Measurements from ENCODE around the gene STEAP2.

DNA sequence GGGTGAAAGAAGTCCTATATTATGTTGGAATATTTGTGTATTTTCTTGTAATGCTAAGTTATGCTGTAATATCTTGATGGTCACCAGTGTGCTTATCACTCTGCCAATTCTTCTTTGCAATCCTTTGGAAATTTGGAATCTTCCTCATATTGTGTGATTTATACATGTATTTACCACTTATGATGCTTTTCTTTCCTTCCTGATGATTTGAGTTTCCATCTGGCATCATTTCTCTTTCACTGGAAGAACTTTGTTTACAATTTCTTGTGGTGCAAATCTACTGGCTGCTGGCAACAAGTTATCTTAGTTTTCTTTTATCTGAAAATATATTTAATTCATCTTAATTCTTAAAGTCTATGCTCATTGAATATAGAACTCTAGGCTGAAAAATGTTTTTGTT is 62.6 kb downstream of the STEAP2 start:
- TF ChIP-seq, protein P1, sequence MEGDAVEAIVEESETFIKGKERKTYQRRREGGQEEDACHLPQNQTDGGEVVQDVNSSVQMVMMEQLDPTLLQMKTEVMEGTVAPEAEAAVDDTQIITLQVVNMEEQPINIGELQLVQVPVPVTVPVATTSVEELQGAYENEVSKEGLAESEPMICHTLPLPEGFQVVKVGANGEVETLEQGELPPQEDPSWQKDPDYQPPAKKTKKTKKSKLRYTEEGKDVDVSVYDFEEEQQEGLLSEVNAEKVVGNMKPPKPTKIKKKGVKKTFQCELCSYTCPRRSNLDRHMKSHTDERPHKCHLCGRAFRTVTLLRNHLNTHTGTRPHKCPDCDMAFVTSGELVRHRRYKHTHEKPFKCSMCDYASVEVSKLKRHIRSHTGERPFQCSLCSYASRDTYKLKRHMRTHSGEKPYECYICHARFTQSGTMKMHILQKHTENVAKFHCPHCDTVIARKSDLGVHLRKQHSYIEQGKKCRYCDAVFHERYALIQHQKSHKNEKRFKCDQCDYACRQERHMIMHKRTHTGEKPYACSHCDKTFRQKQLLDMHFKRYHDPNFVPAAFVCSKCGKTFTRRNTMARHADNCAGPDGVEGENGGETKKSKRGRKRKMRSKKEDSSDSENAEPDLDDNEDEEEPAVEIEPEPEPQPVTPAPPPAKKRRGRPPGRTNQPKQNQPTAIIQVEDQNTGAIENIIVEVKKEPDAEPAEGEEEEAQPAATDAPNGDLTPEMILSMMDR (IDR thresholded peaks at IDR 0.05 in 4 of 5, conservative IDR thresholded peaks at IDR 0.05 in 1 of 5), result no peak
- TF ChIP-seq POLR2A (IDR thresholded peaks at IDR 0.05), result no peak
